ENCODE results near the gene TLX3.

Gene TLX3

DNA sequence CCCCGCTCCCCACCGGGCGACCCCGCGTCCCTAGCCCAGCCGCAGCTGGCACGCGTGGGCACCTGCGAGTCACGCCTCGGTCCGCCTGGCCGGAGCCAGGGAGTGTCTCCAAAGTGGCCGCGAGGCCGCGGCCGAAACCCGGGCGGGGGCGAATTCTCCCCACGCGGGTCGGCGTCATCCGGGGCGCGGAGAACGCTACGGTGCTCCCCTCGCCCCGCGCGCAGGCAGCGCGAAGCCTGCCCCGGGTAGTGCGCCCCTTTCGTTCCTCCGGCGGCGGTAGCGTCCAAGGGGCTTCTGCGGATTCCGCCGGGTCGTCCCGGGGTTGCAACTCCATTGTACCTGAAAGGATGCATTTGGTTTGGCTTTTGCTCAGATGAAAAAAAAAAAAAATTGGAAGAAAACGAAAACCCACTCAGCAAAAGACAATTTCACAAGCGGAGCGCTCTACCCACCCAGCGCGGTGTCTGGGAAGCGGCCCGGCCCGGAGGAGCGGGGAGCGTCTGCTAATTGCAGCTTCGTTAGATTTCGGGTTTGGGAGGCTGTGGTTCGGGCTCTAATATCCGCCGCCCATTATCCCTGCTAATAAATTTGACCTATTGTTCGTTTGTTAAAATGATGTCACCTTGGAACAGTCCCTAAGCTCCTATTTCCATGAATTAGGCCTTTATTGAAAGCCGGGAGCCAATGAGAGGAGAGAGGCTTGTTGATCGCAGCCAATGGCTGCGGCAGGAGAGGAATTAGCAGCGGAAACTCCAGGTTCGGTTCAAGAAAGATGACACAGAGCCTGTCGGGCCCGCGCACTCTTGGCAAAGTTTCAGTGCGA lies at the start of gene TLX3:
Gene TLX3 (plus strand): TSS at position 796 of the 823 bp plus-strand sequence. CDS start 118 bp downstream, outside the sequence.
- no peak for TF ChIP-seq CTCF (IDR thresholded peaks at IDR 0.05; ENCODE audit: low read depth, low read length)
- no peak within 1 kb of the TSS for H3K4me3 ChIP-seq (ENCODE audit: low read depth, low read length)

- H3K4me3 ChIP-seq (ENCODE audit: low read depth, low read length) = no peak overlapping the region
- no peak for TF ChIP-seq CTCF (IDR thresholded peaks at IDR 0.05; ENCODE audit: low read depth, low read length)
These were observed 47.7 kb upstream of the TLX3 start for GRCh38 chr5:171261361-171261760.

DNA sequence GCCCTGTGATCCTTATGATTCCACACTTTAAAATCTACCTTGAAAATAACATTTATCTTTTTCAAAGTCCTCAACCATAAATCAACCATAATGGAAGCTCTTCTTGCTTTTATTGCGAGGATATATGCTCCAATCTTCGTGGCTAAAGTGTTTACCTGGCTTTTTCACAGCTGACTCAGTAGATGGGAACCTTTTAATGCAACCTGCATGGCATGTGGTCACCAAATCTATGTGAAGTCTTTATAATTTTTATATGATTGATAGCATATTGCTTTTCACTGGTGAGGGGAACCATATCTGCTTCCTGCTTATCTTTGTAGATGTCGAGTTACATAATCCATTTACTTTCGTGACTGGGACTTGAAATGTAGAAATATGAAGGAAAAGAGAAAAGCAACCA lies 47.1 kb upstream of the TLX3 start:
- no peak overlapping the region for H3K4me3 ChIP-seq (ENCODE audit: low read depth, low read length)
- no peak for TF ChIP-seq CTCF (IDR thresholded peaks at IDR 0.05; ENCODE audit: low read depth, low read length)

- no peak overlapping the region for H3K4me3 ChIP-seq (ENCODE audit: low read depth, low read length)
- TF ChIP-seq CTCF (IDR thresholded peaks at IDR 0.05; ENCODE audit: low read depth, low read length) = no peak
These were observed 45.9 kb upstream of the TLX3 start for GRCh38 chr5:171263181-171263580.

GRCh38 chr5:171264843-171265242 lies 44.2 kb upstream of the TLX3 start:
- no peak for TF ChIP-seq CTCF (IDR thresholded peaks at IDR 0.05; ENCODE audit: low read depth, low read length)
- no peak overlapping the region for H3K4me3 ChIP-seq (ENCODE audit: low read depth, low read length)

DNA sequence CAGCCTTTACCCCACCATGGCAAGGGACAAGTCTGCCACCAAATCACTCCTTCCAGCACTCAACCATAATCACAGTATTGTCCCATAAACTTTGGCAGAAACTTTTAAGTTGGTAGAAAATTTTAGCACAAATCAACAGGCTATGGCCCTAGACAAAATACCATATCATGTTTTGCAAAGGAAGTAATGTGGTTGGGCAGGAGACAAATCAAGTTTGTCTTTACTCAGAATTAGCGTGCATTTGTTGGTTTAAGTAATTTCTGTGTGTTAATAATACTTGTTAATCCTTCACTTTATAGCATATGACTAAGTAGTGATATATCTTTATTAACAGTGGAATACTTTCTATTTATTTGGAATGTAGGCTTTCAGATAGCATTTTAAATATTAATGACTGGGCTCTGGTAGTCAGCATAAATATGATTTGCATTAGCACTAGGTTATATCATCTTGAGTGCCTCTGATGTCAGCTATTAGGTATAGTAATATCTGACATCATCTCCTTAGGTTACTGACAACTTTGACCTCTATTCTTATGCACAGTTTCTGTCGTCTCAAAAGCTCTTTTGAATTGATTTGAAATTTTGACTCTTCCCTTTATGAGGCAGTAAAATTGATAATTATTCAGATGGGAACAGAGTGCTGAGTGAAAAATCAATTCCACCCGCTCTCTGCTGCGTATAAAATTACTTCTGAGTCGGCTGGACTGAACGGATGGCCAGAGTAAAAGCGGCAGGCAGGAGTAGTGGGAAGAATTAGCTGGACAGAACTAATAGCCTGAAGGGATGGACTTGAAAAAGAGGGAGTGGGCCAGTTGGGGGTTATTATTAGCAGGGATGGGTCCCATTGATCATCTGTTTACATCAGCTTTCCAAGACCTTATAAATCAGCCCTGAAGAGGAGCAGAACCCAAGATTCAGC lies 40.1 kb upstream of the TLX3 start:
- no peak for TF ChIP-seq CTCF (IDR thresholded peaks at IDR 0.05; ENCODE audit: low read depth, low read length)

DNA sequence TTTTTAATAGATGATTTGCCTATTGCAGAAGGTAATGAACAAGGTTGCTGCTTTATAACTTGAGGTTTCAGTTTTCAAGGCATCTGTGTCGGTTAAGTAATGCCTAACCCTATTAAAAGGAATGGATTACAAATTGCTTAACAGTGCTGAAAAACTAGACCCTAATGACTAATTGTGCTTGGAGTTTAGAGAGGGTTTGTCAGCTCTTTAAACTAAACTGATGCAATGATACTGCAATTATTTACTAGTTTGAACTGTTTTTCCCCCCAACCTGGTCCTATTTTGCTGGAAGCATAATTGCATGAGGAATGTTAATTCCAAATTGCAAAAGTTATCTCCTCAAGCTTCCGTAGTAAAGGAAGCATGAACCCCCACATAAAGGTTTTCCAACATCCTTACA lies 39.3 kb upstream of the TLX3 start:
- TF ChIP-seq CTCF (IDR thresholded peaks at IDR 0.05; ENCODE audit: low read depth, low read length) = no peak
- H3K4me3 ChIP-seq (ENCODE audit: low read depth, low read length) = no peak overlapping the region

More for the DNA sequence above, 40.1 kb upstream of the TLX3 start:
- H3K4me3 ChIP-seq (ENCODE audit: low read depth, low read length) = no peak overlapping the region
